ENCODE measurements around the gene TGIF2. TPM values are rescaled to one million over a fixed set of nuclear protein-coding genes. Genes with fewer than 3 reads are reported as not detected.

Gene TGIF2
- total RNA-seq, 1 donor from 2014 or later, result 43.8 TPM

- ChIA-PET CTCF (no interaction called here), POLR2A (no interaction called here)
- Mint-ChIP-seq H3K27me3 (no peaks in the 10 kb centered on the region), H3K4me3 (no peak overlapping the region), H3K36me3 (ENCODE audit: low read depth) (peaks cover 4% of the 10 kb centered on the region), H3K27ac (no peak overlapping the region), H3K4me1 (no peaks in the 10 kb centered on the region), H3K9me3 (no peaks in the 10 kb centered on the region)
- TF ChIP-seq, protein P1, sequence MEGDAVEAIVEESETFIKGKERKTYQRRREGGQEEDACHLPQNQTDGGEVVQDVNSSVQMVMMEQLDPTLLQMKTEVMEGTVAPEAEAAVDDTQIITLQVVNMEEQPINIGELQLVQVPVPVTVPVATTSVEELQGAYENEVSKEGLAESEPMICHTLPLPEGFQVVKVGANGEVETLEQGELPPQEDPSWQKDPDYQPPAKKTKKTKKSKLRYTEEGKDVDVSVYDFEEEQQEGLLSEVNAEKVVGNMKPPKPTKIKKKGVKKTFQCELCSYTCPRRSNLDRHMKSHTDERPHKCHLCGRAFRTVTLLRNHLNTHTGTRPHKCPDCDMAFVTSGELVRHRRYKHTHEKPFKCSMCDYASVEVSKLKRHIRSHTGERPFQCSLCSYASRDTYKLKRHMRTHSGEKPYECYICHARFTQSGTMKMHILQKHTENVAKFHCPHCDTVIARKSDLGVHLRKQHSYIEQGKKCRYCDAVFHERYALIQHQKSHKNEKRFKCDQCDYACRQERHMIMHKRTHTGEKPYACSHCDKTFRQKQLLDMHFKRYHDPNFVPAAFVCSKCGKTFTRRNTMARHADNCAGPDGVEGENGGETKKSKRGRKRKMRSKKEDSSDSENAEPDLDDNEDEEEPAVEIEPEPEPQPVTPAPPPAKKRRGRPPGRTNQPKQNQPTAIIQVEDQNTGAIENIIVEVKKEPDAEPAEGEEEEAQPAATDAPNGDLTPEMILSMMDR (IDR thresholded peaks at IDR 0.05), result no peak
- DNase-seq, result no peak
- no peak for ATAC-seq (ENCODE audit: low read depth)
- intact Hi-C loops (cut with micrococcal nuclease), result no loop called here
These were observed 47.5 kb downstream of the TGIF2 start for GRCh38 chr20:36620917-36621316.

DNA sequence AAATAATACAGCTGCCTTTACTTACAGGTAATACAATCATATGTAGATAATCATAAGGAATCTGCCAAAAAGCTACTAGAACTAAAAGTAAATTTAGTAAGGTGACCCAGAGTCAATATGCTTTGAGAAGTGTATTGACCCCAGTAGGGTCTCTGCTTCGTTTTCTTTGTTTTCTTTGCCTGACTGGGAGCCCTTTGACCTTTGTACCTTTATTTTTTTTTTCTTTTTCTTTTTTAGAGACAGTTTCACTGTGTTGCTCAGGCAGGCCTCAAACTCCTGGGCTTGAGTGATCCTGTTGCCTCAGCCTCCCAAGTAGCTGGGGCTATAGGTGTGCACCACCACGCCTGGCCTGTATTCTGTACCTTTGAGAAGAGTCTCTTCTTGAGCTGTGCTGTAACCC is 50.0 kb downstream of the TGIF2 start:
- DNase-seq, result no peak
- Mint-ChIP-seq H3K4me3 (no peak overlapping the region), H3K36me3 (ENCODE audit: low read depth) (peaks cover 3% of the 10 kb centered on the region), H3K27ac (no peak overlapping the region), H3K27me3 (no peaks in the 10 kb centered on the region), H3K9me3 (no peaks in the 10 kb centered on the region), H3K4me1 (no peaks in the 10 kb centered on the region)
- intact Hi-C loops (cut with micrococcal nuclease), result no loop called here
- ATAC-seq (ENCODE audit: low read depth), result no peak
- ChIA-PET POLR2A (no interaction called here), CTCF (interaction anchor here (1.2 kb wide), 1 partner anchor 9 kb away, joined by 3 read pairs; no protein-coding TSS in a partner anchor)
- TF ChIP-seq, protein P1 (IDR thresholded peaks at IDR 0.05), result no peak

DNA sequence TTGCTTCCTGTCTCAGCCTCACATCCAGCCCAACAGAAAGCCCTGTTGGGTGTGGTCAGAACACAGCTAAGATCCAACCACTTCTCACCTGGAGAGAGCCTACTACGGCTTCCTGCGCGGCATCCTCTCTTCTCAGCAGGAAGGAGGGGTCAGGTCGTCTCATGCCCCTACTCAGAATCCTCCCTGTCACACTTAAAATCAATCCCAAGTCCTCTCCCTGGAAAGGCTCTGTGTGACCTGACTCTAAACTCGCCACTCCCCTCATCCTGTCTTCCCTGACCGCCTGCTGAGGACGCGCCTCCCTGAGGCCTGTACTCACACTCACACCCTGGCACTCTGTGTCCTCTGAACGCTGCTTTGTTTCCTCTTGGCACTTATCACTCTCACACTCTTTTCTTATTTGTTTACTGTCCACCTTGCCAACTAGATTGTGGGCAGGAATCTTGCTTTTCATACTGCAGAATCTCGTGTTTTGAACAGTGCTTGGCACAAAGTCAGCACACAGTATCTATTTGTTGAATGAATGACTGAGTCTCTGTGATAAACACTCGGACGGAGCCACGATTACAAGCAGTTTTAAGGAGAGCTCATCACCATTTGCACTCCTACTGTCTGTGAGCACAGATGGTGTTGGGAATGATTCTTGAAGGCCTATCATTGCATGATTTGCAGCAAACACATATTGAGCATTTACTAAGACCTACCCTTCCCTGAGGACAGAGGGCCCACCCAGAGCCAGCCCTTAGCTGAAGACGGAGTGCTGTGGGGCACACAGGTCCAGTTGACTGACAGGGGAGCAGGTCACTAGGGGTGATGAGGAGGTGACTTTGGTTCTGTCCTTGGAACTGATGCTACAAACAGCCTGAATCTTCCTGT is 50.9 kb downstream of the TGIF2 start:
- TF ChIP-seq, protein P1 (IDR thresholded peaks at IDR 0.05), result no peak
- Mint-ChIP-seq H3K9me3 (no peaks in the 10 kb centered on the region), H3K27ac (no peak overlapping the region), H3K36me3 (ENCODE audit: low read depth) (peaks cover 3% of the 10 kb centered on the region), H3K4me3 (no peak overlapping the region), H3K4me1 (no peaks in the 10 kb centered on the region), H3K27me3 (no peaks in the 10 kb centered on the region)
- ATAC-seq (ENCODE audit: low read depth) (no peak), DNase-seq (no peak)
- intact Hi-C loops (cut with micrococcal nuclease), result no loop called here
- POLR2A ChIA-PET, result no interaction called here
- CTCF ChIA-PET, result interaction anchor here (1.2 kb wide), 1 partner anchor 10 kb away, joined by 3 read pairs; no protein-coding TSS in a partner anchor

DNA sequence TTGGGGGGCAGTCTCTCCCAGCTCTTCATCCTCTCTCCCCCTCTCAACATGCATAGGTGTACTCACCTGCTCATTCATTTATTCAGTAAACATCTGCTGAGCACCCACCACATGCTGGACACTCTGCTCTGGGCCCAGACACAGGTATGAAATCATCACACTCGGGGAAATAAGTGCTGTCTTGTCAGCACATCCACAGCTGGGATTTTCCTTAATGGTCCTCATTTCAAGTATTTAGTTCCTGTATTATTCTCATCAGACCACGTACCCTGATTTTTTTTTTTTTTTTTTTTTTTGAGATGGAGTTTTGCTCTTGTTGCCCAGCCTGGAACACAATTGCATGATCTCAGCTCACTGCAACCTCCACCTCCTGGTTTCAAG is 51.5 kb downstream of the TGIF2 start:
- TF ChIP-seq, protein P1 (IDR thresholded peaks at IDR 0.05), result no peak
- ATAC-seq (ENCODE audit: low read depth) (no peak), DNase-seq (no peak)
- Mint-ChIP-seq H3K4me3 (no peak overlapping the region), H3K4me1 (peaks cover 6% of the 10 kb centered on the region), H3K27me3 (no peaks in the 10 kb centered on the region), H3K36me3 (ENCODE audit: low read depth) (peaks cover 3% of the 10 kb centered on the region), H3K27ac (no peak overlapping the region), H3K9me3 (no peaks in the 10 kb centered on the region)
- ChIA-PET POLR2A (no interaction called here), CTCF (no interaction called here)
- intact Hi-C loops (cut with micrococcal nuclease), result no loop called here

DNA sequence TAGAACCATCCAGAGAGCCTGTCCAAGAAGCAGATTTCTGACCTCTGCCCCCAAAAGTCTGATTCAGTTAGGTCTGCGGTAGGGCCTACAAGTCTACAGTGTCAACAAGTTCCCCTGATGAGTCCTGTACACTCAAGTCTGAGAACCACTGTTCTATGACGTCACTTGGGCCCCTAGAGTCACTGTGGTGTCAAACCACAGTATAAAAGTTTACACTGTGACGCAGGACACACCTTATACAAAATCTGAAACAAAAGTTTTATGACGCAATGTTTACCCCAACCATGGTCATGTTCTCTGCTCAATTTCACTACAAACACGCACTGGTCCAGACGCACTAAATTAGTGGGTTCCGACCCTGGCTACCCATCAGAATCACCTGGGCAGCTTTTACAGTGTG is 54.7 kb downstream of the TGIF2 start:
- TF ChIP-seq, protein P1 (IDR thresholded peaks at IDR 0.05), result no peak
- Mint-ChIP-seq H3K36me3 (ENCODE audit: low read depth) (no peaks in the 10 kb centered on the region), H3K27me3 (no peaks in the 10 kb centered on the region), H3K4me1 (peaks cover 9% of the 10 kb centered on the region), H3K9me3 (no peaks in the 10 kb centered on the region), H3K27ac (no peak overlapping the region), H3K4me3 (no peak overlapping the region)
- no peak for ATAC-seq (ENCODE audit: low read depth)
- ChIA-PET CTCF (no interaction called here), POLR2A (interaction anchor here (0.6 kb wide), 1 partner anchor 218 kb away, joined by 3 read pairs; no protein-coding TSS in a partner anchor)
- intact Hi-C loops (cut with micrococcal nuclease), result no loop called here
- no peak for DNase-seq

Measured in activated B cell treated with CpG ODN at 0.5 μM for 24 hours (primary cell).